ENCODE results near the gene SGTA.

DNA sequence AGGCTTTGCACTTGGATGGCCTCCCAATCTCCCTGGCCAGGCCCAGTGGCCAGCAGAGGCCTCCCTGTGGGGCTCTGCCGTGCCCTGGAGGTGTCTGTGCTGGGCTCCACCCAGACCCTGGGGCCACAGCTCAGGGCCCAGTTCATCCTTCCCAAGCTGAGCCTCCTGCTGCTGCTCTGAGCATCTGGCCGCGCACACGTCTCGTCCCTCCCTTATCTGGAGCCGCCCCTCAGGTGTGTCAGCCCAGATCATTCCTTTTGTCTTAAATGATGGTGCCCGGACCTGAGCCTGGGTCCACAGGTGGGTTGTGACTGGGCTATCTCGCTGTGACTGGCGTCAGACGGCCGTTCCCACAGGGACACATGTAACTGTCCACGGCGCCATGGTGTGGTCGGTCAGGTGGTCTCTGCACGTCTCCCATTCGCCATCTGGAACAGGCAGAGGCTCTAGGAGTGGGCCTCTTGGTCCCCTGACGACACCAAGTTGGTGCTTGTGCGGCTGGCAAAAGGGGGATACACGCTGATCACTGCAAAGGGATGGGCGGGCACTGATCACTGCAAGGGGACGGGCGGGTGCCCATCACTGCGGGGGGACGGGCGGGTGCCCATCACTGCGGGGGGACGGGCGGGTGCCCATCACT lies 22.3 kb upstream of the SGTA start:
- TF ChIP-seq, protein P1, sequence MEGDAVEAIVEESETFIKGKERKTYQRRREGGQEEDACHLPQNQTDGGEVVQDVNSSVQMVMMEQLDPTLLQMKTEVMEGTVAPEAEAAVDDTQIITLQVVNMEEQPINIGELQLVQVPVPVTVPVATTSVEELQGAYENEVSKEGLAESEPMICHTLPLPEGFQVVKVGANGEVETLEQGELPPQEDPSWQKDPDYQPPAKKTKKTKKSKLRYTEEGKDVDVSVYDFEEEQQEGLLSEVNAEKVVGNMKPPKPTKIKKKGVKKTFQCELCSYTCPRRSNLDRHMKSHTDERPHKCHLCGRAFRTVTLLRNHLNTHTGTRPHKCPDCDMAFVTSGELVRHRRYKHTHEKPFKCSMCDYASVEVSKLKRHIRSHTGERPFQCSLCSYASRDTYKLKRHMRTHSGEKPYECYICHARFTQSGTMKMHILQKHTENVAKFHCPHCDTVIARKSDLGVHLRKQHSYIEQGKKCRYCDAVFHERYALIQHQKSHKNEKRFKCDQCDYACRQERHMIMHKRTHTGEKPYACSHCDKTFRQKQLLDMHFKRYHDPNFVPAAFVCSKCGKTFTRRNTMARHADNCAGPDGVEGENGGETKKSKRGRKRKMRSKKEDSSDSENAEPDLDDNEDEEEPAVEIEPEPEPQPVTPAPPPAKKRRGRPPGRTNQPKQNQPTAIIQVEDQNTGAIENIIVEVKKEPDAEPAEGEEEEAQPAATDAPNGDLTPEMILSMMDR (conservative IDR thresholded peaks at IDR 0.05; ENCODE audit: low read length): no peak
- no peak for TF ChIP-seq EZH2phosphoT487 (IDR thresholded peaks at IDR 0.05; ENCODE audit: borderline replicate concordance)
